HG02852 (cell line): Measurements from ENCODE around the gene PALLD.

Experiments used
- ATAC-seq: cut with Tn5 transposase; IDR thresholded peaks from one replicate; pipeline ENCODE4 v1.9.1; 2021; ENCODE audit warnings: mild to moderate bottlenecking, moderate library complexity; ENCODE audit not compliant: unreplicated experiment

Gene PALLD

GRCh38 chr4:168751263-168752225 is 254.7 kb downstream of the PALLD start:
- ATAC-seq: no peak

DNA sequence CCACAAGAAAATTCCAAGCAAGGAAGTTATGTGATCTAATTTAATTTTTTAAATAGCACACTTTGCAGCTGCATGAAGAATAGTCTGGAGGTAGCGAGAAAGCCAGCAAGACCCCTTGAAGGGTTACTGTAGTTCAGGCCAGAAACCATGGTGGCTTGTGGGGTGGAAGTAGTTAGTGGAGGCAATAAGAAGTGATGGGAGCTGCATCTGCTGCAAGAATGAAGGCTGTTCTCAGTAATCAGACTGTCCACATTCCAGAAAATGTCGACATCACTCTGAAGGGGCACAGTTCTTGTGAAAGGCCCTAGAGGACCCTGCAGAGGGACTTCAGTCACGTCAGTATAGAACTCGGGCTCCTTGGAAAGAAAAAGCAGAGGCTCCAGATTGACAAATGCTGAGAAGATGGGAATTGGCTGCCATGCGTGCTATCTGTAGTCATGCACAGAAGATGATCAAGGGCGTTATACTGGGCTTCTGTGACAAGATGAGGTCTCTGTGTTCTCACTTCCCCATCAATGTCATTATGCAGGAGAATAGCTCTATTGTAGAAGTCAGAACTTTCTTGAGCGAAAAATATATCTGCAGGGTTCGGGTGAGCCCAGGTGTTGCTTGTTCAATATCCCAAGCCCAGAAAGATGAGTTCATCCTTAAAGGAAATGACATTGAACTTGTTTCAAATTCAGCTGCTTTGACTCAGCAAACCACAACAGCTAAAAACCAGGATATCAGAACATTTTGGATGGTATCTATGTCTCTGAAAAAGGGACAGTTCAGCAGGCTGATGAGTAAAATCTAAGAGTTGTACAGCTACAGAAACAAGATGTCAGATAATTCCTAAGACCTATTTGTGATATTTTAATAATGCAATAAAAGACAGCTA is 259.0 kb downstream of the PALLD start:
- ATAC-seq: no peak

DNA sequence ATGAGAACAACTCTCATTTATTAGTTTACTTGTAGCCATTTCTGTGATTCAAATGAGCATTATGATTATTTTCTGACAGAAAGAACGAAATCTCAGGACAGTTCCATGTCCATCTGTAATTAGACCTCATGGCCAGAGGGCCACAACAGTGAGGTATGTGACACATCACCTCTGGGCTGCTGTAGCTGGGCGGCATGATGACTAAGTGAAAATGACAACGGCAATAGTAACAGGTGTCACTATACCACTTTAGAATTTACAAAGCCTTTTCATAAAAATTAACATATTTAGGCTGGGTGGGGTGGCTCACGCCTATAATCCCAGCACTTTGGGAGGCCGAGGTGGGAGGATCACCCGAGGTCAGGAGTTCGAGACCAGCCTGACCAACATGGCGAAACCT is 260.6 kb downstream of the PALLD start:
- no peak for ATAC-seq

- no peak for ATAC-seq
Measured at GRCh38 chr4:168758351-168758876, 261.6 kb downstream of the PALLD start.

DNA sequence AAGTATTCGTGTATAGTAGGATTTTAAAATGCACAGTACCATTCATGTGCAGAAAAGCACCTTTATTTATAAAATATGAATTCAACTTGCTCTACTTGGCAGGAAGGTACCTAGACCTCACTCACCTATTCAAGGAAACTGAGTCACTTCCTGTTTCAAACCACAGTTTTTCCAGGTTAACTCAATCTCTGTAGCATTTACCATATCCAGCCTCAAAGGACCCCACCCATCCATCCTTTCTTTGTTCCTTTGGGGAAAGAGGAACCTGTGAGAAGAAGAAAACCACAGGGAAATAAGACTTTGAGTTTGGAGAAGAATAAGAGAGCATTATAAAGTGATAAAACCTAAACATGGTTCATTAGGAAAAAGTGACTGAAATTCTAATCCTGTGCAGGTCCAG is 262.5 kb downstream of the PALLD start:
- no peak for ATAC-seq

- ATAC-seq: no peak
Measured at GRCh38 chr4:168759959-168760527, 263.2 kb downstream of the PALLD start.

GRCh38 chr4:168761066-168761465 is 264.2 kb downstream of the PALLD start:
- no peak for ATAC-seq

DNA sequence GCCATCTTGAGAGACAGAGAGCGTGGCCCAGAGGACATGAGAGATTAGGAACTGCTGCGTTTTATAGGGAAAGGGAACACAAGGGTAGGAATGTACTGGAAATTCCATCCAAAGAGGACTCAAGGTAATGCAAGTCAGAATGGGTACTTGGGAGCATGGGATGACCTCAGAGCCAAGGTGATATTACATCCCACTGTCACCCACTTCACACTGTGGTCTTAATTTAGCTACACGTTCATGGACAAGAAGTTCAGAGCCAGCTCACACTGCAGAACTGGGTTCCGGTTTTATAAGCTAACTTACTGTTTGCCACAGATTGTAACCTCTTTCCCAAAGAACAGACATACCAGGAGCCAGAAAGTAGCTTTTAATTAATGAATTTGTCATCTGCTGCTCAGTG is 268.5 kb downstream of the PALLD start:
- no peak for ATAC-seq

DNA sequence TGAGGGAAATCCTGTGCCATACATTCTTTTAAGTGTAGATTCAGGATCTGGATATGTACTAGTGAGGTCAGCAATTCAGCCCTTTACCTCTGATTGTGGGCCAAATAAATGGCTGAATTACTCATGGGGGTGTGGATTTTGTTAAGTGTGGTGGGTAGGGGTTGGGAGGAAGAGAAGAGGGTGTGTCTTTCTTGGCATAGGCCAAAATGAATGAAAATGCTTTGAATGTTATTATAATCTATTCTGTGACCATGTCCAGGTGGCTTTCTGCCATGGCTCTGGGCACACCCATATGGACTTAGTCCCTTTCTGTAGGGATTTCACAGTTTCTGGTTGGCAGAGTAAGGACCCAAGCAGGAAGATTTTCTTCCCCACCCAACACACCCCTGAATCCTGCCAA is 268.9 kb downstream of the PALLD start:
- no peak for ATAC-seq

DNA sequence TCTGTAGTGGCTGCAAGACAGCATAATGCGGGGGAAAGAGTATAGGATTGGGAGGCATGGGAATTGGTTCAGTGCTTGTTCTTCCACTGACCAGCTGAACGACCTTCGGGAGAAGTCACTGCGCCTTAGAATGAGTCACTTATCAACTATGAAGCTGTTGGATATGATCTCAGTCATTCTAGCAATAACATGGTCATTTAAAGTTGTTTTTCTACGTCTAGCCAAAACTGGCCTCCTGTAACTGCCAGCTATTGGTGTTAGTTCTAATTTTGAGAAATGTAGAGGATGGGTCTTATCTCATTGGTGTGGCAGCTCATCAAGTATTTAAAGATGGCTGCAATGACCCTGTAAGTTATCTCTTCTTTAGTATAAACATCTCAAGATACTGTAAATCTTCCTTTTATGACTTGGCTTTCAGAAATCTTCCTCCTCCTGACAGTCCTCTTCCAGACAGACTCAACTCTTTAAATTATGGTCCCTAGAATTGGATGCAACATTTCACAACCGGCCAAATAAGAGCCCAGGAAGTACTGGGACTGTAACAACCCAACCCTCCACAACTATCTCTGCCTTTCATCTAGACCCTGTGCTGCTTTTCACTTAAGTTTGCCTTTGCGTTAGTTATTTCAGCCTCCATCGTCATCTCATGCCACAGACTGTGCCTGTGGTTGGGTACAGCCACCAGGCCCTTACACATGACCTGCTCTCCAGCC is 269.9 kb downstream of the PALLD start:
- ATAC-seq: no peak

DNA sequence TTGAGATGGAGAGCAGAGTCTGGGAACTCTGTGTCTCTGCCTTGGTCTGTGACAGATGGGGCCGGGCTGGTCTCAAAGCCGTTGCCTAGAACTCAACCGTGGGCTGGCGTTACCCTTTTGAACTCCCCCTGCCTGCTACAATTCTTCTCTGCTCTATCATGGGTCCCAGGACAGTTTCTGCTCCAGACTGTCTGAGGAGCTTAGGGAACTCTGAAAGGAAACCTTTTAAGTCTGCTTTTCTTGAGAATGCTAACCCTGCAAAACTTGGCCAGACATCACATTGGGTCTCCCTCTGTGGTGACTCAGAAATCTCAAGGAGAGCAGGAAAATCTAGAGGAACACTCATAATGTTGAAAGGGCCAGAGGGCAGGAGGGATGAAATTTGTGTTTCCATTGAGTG is 272.6 kb downstream of the PALLD start:
- no peak for ATAC-seq

DNA sequence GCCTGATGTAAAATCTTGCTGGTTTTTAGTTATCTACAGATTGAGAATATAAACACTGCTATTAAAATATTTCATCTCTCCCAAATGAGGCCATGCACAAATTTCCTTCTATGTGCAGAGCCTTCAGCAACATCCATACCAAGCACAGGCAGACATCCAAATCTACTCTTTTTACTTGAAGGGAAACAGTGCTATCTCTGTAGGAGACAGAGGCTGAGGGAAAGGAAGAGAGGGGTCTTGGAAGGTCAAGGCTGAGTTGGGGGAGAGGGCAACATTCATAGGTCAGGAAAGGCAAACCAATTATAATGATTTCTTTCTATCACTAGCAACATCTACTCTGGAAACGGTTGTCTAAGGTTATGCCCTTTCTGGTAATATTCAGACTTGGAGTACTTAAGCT is 273.0 kb downstream of the PALLD start:
- ATAC-seq: no peak

- ATAC-seq: no peak
Measured at GRCh38 chr4:168771251-168771650, 274.4 kb downstream of the PALLD start.

GRCh38 chr4:168773388-168774195 is 276.7 kb downstream of the PALLD start:
- ATAC-seq: no peak

DNA sequence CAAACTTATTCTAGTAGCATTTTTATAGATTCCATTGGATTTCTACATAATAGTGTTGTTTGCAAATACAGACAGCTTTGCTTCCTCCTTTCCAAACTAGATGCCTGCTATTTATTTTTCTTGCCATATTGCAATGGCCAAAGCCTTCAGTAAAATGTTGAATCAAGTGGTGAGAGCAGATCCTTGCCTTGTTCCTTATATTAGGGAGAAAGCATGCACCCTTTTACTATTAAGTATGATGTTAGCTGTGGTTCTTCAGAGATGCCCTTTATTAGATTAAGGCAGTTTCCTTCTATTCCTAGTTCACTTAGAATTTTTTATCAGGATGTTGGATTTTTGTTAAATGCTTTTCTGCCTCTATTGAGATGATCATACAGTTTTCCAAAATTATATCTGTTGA is 279.5 kb downstream of the PALLD start:
- no peak for ATAC-seq

DNA sequence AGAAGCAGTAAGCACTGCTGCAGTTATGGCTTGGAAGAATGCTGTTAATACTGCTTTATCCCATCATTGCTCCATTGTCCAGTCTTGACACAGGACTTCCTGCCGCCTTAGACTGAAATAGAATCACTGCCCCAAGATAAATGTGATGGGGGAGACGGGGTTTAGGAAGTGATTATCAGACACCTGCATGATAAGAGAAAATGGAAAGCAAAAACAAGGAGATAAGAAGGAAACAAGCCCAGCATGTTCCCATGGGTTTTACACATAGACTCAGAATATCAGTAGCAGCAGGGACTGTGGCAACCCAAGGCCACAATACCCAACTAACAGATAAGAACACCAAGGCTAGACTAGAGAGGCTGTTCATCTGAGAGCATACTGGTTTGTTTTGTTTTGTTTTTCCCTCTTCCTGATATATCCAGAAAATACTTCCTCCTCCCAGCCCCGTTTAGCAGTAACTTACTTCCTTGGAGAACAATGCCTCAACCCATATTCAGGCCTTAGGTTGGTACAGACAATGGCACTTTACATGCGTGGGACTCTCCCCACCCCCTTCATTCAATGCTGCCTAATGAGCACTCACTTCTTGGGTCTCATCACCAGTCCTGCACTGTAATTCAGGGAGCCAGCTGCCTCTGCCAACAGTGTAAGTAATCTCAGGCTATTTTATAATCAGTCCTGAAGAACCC is 280.6 kb downstream of the PALLD start:
- no peak for ATAC-seq

- no peak for ATAC-seq
Measured at GRCh38 chr4:168781341-168781740, 284.5 kb downstream of the PALLD start.

DNA sequence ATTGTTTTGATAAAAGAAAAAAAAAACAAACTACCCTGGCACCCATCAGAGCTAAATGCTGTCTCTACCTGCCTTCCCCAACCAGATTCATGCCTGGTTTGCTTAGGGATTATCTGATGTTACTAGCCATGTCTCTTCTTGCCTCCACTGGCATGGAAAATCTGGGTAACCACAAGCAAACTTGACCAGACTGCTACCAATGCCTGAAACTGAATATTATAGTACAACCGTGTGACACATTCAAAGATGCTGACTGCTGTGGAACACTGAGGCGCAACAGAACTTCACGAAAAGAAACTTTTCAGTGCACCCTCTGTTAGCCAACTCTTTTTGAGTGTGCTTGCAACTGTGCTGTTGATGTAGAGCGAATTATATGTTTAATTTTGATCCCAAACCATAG is 285.1 kb downstream of the PALLD start:
- no peak for ATAC-seq

DNA sequence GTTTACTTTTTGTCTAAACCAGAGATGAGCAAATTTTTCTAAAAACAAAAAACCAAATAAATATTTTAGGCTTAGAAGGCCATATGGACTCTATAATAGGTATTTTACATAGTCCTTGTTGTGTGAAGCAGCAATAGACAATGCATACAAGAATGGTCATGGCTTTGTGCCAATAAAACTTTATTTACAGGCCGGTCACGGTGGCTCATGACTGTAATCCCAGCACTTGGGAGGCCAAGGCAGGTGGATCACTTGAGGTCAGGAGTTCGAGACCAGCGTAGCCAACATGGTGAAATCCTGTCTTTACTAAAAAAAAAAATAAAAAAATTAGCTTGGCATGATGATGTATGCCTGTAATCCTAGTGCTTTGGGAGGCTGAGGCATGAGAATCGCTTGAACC is 285.6 kb downstream of the PALLD start:
- ATAC-seq: no peak
